Measurements from ENCODE around the gene SLC39A9.

Gene SLC39A9

GRCh38 chr14:69460093-69460701 lies 61.7 kb downstream of the SLC39A9 start:
- peak; percentile 71 for TF ChIP-seq CTCF (IDR thresholded peaks at IDR 0.05; ENCODE audit: extremely low read depth, missing control alignments)
- peak; percentile 61 for DNase-seq (ENCODE audit: low spot score)

- DNase-seq (ENCODE audit: low spot score), result no peak
These were observed 65.9 kb downstream of the SLC39A9 start for GRCh38 chr14:69464379-69464778.

GRCh38 chr14:69464829-69465228 lies 66.3 kb downstream of the SLC39A9 start:
- TF ChIP-seq CTCF (IDR thresholded peaks at IDR 0.05; ENCODE audit: extremely low read depth, missing control alignments), result no peak
- DNase-seq (ENCODE audit: low spot score), result no peak

More at GRCh38 chr14:69464379-69464778, 65.9 kb downstream of the SLC39A9 start:
- TF ChIP-seq CTCF (IDR thresholded peaks at IDR 0.05; ENCODE audit: extremely low read depth, missing control alignments), result no peak

- no peak for TF ChIP-seq CTCF (IDR thresholded peaks at IDR 0.05; ENCODE audit: extremely low read depth, missing control alignments)
- DNase-seq (ENCODE audit: low spot score), result no peak
These were observed 70.5 kb downstream of the SLC39A9 start for GRCh38 chr14:69468949-69469348.

- no peak for TF ChIP-seq CTCF (IDR thresholded peaks at IDR 0.05; ENCODE audit: extremely low read depth, missing control alignments)
- DNase-seq (ENCODE audit: low spot score), result no peak
These were observed 72.9 kb downstream of the SLC39A9 start for GRCh38 chr14:69471436-69471835.

- DNase-seq (ENCODE audit: low spot score), result no peak
- TF ChIP-seq CTCF (IDR thresholded peaks at IDR 0.05; ENCODE audit: extremely low read depth, missing control alignments), result no peak
These were observed 73.4 kb downstream of the SLC39A9 start for GRCh38 chr14:69471916-69472315.

- no peak for TF ChIP-seq CTCF (IDR thresholded peaks at IDR 0.05; ENCODE audit: extremely low read depth, missing control alignments)
- DNase-seq (ENCODE audit: low spot score), result no peak
These were observed 74.8 kb downstream of the SLC39A9 start for GRCh38 chr14:69473260-69473659.

All from GM20000 (cell line).